Vagina (tissue), 2 donors: Measurements from ENCODE around the gene CLEC16A. TPM values are rescaled to one million over a fixed set of nuclear protein-coding genes. Genes with fewer than 3 reads are reported as not detected.

Source experiments
- DNase-seq, 2 donors: peaks; one replicate each; pipeline ENCODE4 v3.0.0-alpha.2; 2017; ENCODE audit errors: extremely low spot score in 2 of 2
- H3K27ac ChIP-seq: fragments of 200-600 bp; sonication (generic); one replicate; pipeline ENCODE4 v1.5.1; 2019
- H3K27me3 ChIP-seq: fragments of 200-600 bp; sonication (generic); one replicate; pipeline ENCODE4 v1.5.1; 2019
- H3K36me3 ChIP-seq, 2 donors: fragments of 200-600 bp; sonication (generic); one replicate each; pipeline ENCODE4 v1.5.1; 2017 to 2019
- H3K4me1 ChIP-seq: fragments of 200-600 bp; sonication (generic); one replicate; pipeline ENCODE4 v1.5.1; 2019
- H3K4me3 ChIP-seq, 2 donors: fragments of 200-600 bp; sonication (generic); 1 replicate in 1 of 2; 2 replicates in 1 of 2; pipeline ENCODE4 v1.5.1; 2016 to 2019
- H3K9me3 ChIP-seq: fragments of 200-600 bp; sonication (generic); one replicate; pipeline ENCODE4 v1.5.1; 2019
- CTCF ChIP-seq, 3 experiments: fragments of 450-650 bp in 2 of 3; fragments of 200-600 bp in 1 of 3; sonication (generic) in 1 of 3; IDR thresholded peaks; one replicate each; pipeline ENCODE4 v1.5.1; 2017 to 2019; ENCODE audit warnings: antibody characterized with exemption in 3 of 3, mild to moderate bottlenecking in 2 of 3, moderate library complexity in 2 of 3
- POLR2A ChIP-seq, 2 donors: fragments of 450-650 bp; IDR thresholded peaks; one replicate each; pipeline ENCODE4 v1.6.1; 2017; ENCODE audit warnings: antibody characterized with exemption in 2 of 2, mild to moderate bottlenecking in 2 of 2, moderate library complexity in 2 of 2
- POLR2AphosphoS5 ChIP-seq, 2 donors: sonication (generic); formaldehyde crosslinking; IDR thresholded peaks; one replicate each; pipeline ENCODE4 v1.9.0; 2017; ENCODE audit warnings: antibody characterized with exemption in 2 of 2, mild to moderate bottlenecking in 2 of 2, low read depth in 1 of 2; ENCODE audit not compliant: insufficient read depth in 1 of 2
- intact Hi-C: fragments of 100-400 bp; cut with DNase I; formaldehyde crosslinking; loops from one replicate; pipeline ENCODE4 v1.15.1; 2023
- total RNA-seq: library from RNA; depleted of rRNA; stranded (reverse); fragments of >200 nt; gene quantifications from one replicate; pipeline ENCODE4 v1.2.3, GENCODE V29; 2016

Gene CLEC16A
- total RNA-seq, 1 donor from 2014 or later = 21.6 TPM

- TF ChIP-seq POLR2A (IDR thresholded peaks at IDR 0.05) = no peak
- no peak for TF ChIP-seq POLR2AphosphoS5 (IDR thresholded peaks at IDR 0.05; ENCODE audit: insufficient read depth in 1 of 2, low read depth in 1 of 2)
- no peak for TF ChIP-seq CTCF (IDR thresholded peaks at IDR 0.05)
- H3K9me3 ChIP-seq = no peaks in the 10 kb centered on the region
- no peak for DNase-seq
- no peak overlapping the region for H3K4me3 ChIP-seq
- intact Hi-C loops = no loop called here
- H3K27ac ChIP-seq = no peak overlapping the region
- H3K27me3 ChIP-seq = no peaks in the 10 kb centered on the region
- no peaks in the 10 kb centered on the region for H3K4me1 ChIP-seq
- peaks cover 0 to 4% of the 10 kb centered on the region in 2 donors for H3K36me3 ChIP-seq
Observed at GRCh38 chr16:11151156-11151884, 207.0 kb downstream of the CLEC16A start.

GRCh38 chr16:11151885-11152629, 207.7 kb downstream of the CLEC16A start:
- H3K4me1 ChIP-seq = no peaks in the 10 kb centered on the region
- no peak overlapping the region for H3K4me3 ChIP-seq
- DNase-seq = no peak
- no peak overlapping the region for H3K27ac ChIP-seq
- no peaks in the 10 kb centered on the region for H3K9me3 ChIP-seq
- intact Hi-C loops = no loop called here
- TF ChIP-seq CTCF (IDR thresholded peaks at IDR 0.05) (no peak), POLR2A (IDR thresholded peaks at IDR 0.05) (no peak), POLR2AphosphoS5 (IDR thresholded peaks at IDR 0.05; ENCODE audit: insufficient read depth in 1 of 2, low read depth in 1 of 2) (no peak)
- no peaks in the 10 kb centered on the region for H3K27me3 ChIP-seq
- peaks cover 0 to 4% of the 10 kb centered on the region in 2 donors for H3K36me3 ChIP-seq

GRCh38 chr16:11152677-11153331, 208.4 kb downstream of the CLEC16A start:
- intact Hi-C loops = no loop called here
- DNase-seq = no peak
- Histone ChIP-seq H3K36me3 (peaks cover 0 to 4% of the 10 kb centered on the region in 2 donors), H3K27ac (no peak overlapping the region), H3K27me3 (no peaks in the 10 kb centered on the region), H3K9me3 (no peaks in the 10 kb centered on the region), H3K4me3 (no peak overlapping the region), H3K4me1 (no peaks in the 10 kb centered on the region)
- TF ChIP-seq POLR2A (IDR thresholded peaks at IDR 0.05) (no peak), POLR2AphosphoS5 (IDR thresholded peaks at IDR 0.05; ENCODE audit: insufficient read depth in 1 of 2, low read depth in 1 of 2) (no peak), CTCF (IDR thresholded peaks at IDR 0.05) (no peak)

- TF ChIP-seq CTCF (IDR thresholded peaks at IDR 0.05) (no peak), POLR2A (IDR thresholded peaks at IDR 0.05) (no peak), POLR2AphosphoS5 (IDR thresholded peaks at IDR 0.05; ENCODE audit: insufficient read depth in 1 of 2, low read depth in 1 of 2) (no peak)
- Histone ChIP-seq H3K27me3 (no peaks in the 10 kb centered on the region), H3K27ac (no peak overlapping the region), H3K4me1 (no peaks in the 10 kb centered on the region), H3K9me3 (no peaks in the 10 kb centered on the region), H3K36me3 (peaks cover 0 to 1% of the 10 kb centered on the region in 2 donors), H3K4me3 (no peak overlapping the region)
- intact Hi-C loops = no loop called here
- no peak for DNase-seq
Observed at GRCh38 chr16:11155284-11155806, 211.0 kb downstream of the CLEC16A start.
